Ramos (cell line): ENCODE results near the gene RCSD1.

Source experiments
- in situ Hi-C: fragments of 300-500 bp; cut with MboI; formaldehyde crosslinking; loops from one replicate; pipeline ENCODE4 v1.14.3; 2022; ENCODE audit warnings: low sequenced_read_pairs; ENCODE audit not compliant: unreplicated experiment

The RCSD1 gene

DNA sequence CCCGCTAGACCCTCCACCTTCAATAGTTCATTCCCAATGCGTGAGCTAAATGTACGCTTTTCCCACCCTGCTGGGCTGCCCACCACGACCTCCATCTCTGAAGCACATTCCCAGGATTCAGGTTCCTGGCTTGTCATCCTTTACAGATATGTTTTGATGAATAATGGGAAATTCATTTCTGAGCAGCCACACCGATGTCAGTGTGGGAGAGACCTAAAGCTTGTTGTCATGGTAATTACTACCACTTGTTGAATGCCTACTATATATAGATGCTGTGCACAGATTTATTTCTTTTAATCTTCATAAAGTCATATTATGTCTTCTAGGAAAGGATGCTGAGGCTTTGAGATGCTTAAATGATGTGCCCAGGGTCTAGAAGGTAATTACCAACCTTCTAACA, 8.0 kb downstream of the RCSD1 start:
- in situ Hi-C loops, result no loop called here

DNA sequence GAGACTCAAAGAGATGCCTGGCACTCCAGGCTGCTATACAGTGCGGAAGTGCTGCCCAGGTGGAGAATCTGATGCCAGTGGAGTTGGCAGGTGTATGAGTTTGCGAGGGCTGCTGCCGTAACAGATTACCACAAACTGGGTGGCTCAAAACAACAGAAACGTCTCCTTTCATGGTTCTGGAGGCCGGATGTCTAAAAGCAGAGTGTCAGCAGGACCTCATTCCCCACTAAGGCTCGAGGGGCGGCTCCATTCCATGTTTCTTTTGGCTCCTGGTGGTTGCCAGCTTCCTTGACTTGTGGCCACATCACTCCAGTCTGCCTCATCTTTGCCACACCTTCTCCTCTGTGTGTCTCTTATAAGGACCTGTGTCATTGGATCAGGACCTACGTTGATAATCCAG, 10.0 kb downstream of the RCSD1 start:
- in situ Hi-C loops, result no loop called here

DNA sequence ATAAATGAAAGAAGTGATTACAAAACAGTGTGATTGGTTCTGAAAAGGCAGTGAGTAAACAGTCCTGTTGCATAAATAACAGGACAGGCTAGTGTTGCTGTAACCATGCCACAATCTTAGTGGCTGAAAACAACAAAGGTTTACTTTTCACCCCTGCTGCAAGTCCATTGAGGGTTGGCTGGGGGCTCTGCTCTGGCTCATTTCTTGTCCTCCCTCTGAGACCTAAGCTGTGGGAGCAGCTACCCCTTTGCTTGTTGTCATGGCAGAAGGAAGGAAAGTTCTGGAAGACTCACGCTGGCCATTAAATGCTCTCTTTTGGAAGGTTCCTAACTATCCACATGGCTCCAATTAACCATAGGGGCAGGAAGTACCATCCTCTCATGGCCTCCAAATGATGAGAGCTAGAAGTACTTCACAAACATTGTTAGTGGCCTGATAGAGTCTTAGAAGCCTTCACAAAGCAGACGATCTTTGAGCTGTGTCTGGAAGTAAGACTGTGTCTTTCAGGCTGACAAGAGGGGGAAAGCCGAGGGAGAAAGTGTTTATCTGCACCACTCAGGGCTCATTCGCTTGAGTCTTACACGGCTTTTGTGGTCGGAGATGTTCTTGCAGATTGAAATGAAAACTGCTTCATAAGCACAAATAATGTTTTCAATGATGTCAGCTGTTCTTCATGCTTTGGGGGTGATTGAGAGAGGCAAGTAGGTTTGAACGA, 11.9 kb downstream of the RCSD1 start:
- in situ Hi-C loops, result no loop called here

DNA sequence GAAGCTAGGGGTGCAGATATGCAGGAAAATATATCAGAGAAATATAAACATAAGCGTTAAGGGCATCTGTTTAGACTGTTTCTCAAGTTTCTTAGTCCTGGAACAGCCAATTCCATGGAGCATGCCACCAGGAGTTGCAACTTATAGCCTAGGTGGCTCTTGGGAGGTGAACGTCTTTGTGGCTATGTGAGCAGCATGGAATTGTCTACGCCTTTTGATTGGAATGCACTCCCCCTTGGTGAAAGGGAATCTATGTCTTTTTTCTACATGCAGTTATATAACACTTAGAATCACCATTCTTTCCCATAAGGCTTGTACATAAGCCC, 12.4 kb downstream of the RCSD1 start:
- in situ Hi-C loops, result no loop called here

DNA sequence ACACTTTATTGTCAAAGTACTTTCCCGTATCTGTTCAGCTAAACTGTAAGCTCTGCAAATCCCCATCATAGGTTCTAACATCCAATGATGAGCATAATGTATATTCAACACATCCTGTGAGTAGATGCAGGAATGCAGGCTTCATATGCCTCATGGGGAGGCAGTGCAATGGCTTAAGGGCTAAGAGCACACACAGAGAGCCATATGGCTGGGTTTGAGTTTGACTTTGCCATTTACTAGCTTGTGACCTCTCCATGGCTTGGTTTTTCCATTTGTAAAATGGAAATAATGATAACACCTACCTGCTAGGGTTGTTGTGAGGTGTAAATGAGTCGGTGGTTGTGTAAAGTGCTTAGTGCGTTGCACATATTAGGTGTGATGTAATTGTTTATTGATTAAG, 13.4 kb downstream of the RCSD1 start:
- in situ Hi-C loops, result no loop called here

DNA sequence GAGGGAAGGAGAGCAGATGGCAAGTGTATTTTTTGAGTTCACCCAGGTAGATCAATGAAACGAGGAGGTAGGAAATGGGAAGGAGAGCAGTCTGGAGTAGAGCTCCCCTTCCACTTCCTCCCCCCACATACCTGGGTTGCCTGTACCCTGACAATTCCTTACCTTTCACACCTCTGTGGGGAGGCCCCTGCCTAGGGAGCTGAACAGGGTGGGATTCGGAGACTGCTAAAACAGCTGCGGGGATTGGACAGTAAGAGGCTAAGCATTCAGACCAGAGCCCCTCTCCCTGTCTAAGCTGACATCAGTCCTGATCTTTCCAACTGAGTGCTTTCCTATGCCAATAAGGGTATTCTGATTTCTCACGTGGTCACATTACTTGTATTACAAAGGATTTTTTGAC, 14.5 kb downstream of the RCSD1 start:
- in situ Hi-C loops, result no loop called here

DNA sequence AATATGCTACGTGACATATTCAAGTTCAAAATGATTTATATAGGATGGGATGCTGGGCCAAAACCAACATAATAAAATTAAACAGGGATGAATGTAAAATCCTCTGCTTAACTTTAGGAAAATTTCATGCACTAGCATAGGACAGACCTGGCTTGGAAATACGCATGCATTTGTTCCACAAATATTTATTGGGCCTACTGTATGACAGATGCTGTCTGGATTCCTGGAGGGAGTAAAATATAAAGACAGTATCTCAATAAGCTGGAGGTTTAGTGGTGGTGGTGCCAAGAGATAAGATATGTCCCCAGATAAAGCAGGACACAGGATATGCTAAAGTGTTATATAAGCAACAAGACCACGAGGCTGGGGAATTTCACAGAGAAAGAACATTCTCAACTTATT, 15.1 kb downstream of the RCSD1 start:
- in situ Hi-C loops, result no loop called here

DNA sequence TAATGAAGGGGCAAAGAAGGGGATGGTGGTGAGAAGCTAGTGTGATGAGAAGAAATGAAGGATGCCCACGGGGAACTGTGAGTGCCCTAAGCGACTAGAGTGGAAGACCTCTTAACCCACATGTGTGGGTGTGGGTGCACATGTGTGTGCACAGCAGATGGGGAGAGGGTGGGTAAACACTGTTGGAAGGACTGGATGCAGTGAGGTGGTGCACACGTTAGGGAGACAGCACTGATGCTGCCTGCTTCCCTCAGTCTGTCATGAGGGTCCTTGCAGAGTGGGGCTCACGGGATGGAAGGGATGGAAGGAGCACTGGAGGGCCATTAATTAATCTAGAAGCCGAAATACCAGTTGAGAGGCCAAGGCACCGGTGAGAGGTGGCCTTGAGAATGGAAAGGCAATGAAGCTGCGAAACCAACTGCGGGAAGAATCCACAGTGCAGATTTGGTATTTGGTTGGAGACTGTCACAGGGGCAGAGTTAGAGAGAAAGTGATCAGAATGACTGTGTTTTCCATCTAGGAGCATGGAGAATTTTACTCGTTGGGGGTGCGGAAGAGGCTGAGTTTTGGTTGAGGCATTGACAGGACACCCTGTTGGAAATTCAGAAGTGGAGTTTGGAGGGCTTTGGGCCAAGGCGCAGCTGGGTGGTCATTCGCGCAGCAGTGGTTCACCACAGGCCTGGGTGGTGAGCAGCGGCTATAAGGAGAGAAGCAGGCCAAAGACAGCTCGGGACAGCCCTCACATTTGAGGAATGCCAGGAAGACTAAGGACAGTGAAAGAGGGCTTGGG, 15.8 kb downstream of the RCSD1 start:
- in situ Hi-C loops, result no loop called here

DNA sequence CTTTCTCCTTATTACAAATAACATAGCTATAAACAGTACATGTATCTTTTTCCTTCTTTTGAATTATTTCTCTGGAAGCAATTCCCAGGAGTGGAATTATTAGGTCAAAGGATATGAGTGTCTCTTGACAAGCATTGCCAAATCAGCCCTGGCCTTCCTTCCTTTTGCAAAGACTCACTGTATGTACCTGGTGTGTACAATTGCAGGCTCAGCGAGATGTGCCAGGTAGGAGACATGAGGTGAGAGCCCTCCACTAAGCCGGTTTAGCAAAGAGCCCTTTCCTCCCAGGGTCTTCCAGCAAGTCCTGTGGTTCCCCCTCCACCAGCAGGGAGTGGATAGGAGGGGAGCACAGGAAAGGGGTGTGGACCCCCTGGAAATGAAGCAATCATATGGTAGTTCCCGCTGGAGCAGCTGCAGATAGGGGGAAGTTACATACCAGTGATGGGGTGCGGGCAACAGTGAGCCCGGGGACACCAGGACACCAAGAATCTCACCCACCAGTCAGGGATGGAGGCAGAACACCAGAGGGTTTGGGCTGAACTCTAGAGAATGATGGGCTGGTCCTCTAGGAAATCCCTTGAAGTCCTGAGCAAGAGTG, 18.3 kb downstream of the RCSD1 start:
- in situ Hi-C loops, result no loop called here

DNA sequence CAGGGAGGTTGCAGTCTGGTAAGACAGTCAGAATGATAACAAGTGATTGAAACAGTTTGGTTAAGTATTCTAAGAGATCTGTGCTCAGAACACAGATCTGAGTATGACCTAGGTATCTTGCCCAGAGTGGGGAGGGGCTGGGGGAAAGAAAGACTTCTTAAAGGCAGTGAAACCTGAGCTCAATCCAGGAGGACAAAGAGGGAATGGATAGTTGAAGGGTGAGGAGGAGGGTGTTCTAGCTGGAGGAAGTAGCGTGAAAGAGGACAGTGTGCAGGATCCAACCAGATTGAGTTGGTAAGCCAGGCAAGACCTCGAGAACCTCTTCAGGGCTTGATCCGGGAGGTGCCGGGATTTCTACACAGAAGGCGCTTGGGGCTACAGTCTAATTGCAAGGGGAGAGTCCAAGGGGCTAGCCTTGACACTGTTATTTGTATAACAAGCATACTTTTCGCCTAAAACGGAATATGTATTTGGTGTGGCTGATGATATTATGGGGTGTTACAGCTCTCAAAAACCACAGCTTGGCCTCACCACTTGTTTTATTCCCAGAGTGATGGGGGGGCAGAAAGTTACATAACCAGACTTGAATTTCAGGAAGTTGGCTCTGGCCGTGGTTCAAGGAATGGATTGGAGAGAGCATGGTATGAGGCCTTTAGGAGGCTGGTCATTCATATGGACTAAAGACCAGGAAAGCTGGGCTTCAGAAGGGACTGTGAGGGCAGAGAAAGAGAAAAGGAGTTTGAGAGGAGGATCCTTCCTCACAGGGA, 19.1 kb downstream of the RCSD1 start:
- in situ Hi-C loops, result no loop called here

DNA sequence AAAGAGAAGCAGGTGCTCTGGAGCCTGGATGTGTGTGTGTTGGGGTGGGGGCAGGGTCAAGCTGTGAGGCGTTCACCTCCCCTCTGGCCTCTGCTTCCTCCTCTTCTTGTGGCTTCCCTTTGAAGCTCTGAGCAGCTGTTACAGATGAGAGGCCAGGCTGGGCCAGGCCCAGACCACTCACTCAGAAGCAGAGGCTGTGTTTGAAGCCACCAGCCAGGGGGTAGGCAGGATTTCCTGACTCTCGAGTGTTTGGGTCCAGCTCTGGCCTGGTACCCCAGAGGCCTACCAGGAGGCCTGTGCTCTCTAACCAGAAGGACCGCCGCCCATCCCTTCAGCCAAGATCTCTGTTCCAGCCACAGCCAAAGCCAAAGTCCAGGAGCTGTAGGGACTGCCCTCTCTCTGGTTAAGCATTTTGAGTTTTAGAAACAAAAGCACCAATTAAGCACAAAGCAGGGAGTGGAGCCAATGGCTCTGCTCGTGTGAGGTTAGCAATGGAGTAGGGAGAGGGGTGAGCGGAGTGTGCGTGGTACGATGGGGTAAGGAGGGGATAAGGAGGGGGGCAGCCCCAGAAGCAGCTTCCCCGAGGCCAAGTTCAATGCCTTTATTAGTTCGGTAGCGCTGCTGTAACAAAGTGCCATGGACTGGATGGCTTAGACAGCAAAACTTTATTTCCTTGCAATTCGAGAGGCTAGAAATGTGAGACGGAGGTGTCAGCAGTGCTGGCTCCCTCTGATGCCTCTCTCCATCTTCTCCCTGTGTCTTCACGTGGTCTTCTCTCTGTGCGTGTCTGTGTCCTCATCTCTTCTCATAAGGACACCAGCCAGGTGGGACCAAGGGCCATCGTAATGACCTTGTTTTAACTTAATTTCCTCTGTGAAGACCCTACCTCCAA, 20.5 kb downstream of the RCSD1 start:
- in situ Hi-C loops, result no loop called here

DNA sequence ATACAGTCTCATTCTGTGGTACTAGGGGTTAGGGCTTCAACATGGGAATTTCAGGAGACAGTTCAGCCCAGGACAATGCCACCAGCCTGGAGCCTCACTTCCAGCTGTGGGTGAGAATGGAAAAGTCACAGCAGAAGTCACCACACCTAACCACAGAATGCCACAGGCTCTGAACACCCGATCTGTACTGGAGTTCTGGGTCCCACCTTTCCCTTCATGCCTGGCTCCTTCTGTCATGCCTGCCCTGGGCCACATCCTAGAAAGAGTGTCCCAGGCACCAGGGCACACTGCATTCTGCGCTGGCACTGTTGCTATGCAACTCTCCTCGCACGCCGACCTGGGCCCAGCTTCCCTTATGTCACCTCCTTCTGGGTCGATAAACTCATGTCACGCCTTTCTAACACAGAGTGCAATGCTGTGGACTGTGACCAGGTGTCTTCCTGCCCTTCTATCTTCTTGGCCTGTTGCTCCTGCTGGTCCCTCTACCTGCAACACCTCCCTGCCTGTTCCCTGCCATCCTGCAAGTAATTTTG, 21.2 kb downstream of the RCSD1 start:
- in situ Hi-C loops, result no loop called here

DNA sequence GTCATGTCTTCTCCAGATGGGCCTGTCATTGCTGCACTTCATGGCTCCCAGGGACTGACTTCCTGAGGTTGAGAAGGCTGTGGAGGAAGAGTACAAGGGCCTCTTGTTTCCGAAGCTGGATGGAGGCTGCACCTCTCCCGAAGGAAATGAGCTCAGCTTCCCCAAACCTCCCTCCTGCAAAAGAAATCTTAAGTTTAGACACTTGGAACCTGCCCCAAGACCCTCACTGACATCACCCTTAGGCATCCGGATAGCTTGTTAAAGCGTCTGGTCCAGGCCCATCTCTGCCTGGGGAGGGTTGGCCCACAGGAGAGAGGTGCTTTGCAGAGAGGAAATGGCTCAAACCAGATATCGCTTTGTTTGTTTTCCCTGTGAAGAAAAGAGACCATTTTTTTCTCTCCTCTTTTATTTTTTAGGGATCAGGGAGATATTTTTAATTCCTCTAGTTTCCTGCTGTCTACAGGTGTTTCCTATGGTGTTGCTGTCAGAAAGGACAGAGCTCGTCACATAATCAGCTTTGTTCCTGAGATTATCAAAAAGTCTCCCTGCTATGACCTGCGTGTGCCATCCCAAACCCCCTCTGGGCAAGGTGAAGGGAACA, 25.0 kb downstream of the RCSD1 start:
- in situ Hi-C loops, result no loop called here

DNA sequence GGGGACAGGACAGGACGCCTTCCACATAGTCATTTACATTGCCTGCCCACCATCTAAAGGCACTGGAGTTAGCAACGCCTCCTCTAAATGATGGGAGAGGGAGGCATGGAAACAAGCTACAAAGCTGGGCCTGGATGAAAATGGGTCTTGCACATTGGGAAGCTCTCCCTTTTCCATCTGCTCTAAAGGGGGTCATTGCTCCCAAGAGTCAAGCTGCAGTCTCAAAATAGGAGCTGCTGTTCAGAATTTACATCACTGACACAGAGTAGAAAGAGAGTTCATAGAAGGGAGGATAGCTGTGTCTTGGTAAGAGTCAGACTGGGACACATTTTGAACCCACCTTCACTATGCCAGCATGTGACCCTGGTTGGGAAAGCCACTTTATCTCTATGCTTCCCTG, 26.6 kb downstream of the RCSD1 start:
- in situ Hi-C loops, result no loop called here

DNA sequence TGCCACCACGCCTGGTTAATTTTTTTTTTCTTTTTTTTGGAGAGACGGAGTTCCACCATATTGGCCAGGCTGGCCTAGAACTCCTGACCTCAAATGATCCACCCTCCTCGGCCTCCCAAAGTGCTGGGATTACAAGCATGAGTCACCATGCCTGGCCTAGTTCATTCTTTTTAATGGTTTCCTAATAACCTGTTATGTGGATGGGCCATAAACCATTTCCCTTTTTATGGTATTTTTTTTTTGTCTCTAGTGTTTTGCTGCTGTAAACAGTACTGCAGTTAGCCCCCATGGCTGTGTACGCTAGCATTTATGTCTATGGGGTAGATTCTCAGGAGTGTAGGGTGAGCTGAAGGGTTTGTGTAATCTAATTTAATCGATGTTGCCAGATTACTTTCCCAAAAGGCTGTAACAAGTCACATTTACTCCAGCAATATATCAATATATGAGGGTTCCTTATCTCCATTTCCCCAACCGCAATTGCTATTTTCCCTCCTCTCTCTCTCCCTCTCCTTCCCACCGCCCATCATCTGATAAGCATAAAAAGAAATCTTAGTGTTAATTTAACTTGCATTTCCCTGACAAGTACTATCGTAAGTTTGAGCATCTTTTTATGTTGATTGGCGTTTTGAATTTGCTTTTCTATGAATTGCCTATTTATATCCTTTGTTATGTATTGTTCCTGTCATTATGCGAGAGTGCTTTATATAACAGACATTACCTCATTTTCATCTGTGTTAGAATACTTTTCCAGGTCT, 28.7 kb downstream of the RCSD1 start:
- in situ Hi-C loops, result no loop called here

DNA sequence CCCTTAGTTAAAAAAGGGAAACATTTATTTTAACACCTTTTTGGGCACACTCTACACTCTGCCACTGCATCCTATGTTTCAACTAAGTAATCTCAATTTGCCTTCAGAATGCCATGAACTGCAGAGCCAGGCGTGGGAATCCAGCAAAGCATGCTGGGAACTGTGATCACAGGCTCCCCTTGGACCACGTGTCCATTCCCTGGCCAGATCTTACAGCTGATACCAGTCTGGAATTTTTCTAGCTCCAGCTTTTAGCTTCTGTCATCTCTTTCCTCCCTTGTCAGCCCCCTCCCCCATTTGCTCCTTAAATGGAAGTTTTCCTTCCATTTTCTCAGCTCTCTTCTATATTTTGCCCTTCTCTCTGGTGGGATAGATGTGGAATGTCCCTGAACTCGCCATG, 29.4 kb downstream of the RCSD1 start:
- in situ Hi-C loops, result no loop called here

DNA sequence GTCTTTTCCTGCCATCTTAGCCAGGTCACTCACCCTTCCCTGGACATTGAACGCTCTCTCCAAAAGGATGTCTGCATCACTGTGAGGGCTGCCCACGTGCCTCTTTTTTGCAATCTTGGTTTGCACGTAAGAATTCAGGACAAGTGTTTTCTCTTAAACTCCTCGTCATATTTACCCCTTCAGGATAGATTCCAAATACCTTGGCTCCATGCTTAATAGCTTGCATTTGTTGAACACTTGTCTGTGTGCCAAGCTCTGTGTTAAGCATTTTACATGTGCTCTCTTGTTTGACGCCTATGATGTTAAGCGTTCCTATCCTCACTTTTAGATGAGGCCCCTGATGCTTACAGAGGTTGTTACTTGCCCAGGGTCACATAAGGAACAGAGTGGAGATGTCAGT, 29.8 kb downstream of the RCSD1 start:
- in situ Hi-C loops, result no loop called here

DNA sequence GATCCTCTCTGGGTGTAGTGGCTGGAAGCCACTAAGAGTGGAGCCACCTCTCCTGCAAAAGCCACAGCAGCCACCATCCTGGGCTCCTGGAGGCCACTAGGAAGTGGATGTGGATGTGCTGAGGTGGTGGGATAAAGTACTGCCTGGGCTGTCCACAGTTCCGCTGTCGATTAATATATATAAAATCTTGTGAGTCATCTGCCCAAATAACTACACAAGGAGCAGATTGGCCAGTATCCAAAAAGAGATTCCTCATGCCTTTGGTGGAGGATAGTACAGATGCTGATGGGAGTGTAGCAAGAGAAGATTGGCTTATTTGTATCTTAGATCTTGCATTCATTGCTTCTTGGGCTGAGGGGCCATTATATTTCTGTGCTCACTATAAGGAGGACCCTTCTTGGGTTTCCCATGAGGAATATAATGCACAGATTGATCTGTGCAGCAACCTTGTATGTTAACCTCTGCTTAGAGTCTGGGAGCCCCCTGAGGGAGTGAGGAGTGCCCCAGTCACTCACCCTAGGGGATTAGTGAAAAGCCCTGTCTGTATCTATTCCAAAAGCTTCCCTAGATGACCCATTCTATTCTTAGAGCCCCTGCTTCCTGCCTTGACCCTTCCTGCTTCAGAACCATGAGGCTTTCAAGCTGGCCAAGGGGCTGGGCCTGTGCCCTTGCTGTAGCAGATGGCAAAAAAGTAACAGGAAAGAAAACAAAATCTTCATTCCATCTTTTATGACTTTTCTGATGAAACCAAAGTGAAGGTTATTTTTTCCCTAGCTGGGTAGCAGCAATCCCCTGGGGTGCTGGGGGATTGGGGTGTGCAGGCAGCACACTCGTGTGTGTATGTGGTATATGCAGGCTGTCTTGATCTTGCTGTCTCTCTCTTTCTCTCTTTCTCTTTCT, 31.7 kb downstream of the RCSD1 start:
- in situ Hi-C loops, result no loop called here
